Hepatocyte (in vitro differentiated cells): ENCODE results near the gene RUNX1. TPM values are rescaled to one million over a fixed set of nuclear protein-coding genes. Genes with fewer than 3 reads are reported as not detected.

Experiments used
- DNase-seq: peaks from one replicate; pipeline ENCODE4 v3.0.0-alpha.2; 2016; ENCODE audit warnings: low spot score
- H2AFZ ChIP-seq: fragments of 200-600 bp; sonication (generic); 2 replicates; pipeline ENCODE4 v1.6.0; 2016; ENCODE audit warnings: antibody characterized with exemption, mild to moderate bottlenecking
- H3K27ac ChIP-seq: fragments of 200-600 bp; sonication (generic); 2 replicates; pipeline ENCODE4 v1.5.1; 2016; ENCODE audit warnings: mild to moderate bottlenecking
- H3K27me3 ChIP-seq: fragments of 200-600 bp; sonication (generic); 2 replicates; pipeline ENCODE4 v1.6.1; 2016
- H3K36me3 ChIP-seq: fragments of 200-600 bp; sonication (generic); replicated peaks from 2 replicates; pipeline ENCODE4 v1.5.1; 2016; ENCODE audit warnings: low read depth; ENCODE audit not compliant: insufficient read depth
- H3K4me1 ChIP-seq: fragments of 200-600 bp; sonication (generic); 2 replicates; pipeline ENCODE4 v1.5.1; 2016; ENCODE audit warnings: mild to moderate bottlenecking, moderate library complexity; ENCODE audit not compliant: insufficient read depth
- H3K4me2 ChIP-seq: fragments of 200-600 bp; sonication (generic); 2 replicates; pipeline ENCODE4 v1.6.0; 2016
- H3K4me3 ChIP-seq: fragments of 200-600 bp; sonication (generic); 2 replicates; pipeline ENCODE4 v1.5.1; 2016; ENCODE audit warnings: mild to moderate bottlenecking
- H3K79me2 ChIP-seq: fragments of 200-600 bp; sonication (generic); 2 replicates; pipeline ENCODE4 v1.6.0; 2017; ENCODE audit warnings: mild to moderate bottlenecking
- H3K9me2 ChIP-seq: fragments of 200-600 bp; sonication (generic); replicated peaks from 2 replicates; pipeline ENCODE4 v1.6.0; 2017; ENCODE audit warnings: mild to moderate bottlenecking; ENCODE audit not compliant: insufficient read depth
- H3K9me3 ChIP-seq: fragments of 200-600 bp; sonication (generic); 2 replicates; pipeline ENCODE4 v1.5.1; 2016; ENCODE audit warnings: low read depth, mild to moderate bottlenecking
- H4K20me1 ChIP-seq: fragments of 200-600 bp; sonication (generic); 2 replicates; pipeline ENCODE4 v1.6.0; 2016; ENCODE audit warnings: mild to moderate bottlenecking; ENCODE audit not compliant: insufficient read depth, poor library complexity, severe bottlenecking
- CTCF ChIP-seq: fragments of 200-600 bp; sonication (generic); IDR thresholded peaks from 2 replicates; pipeline ENCODE4 v1.5.1; 2016; ENCODE audit warnings: antibody characterized with exemption, mild to moderate bottlenecking; ENCODE audit not compliant: poor library complexity
- EZH2 ChIP-seq: fragments of 200-600 bp; sonication (generic); IDR thresholded peaks from 2 replicates; pipeline ENCODE4 v1.6.1; 2016; ENCODE audit warnings: antibody characterized with exemption, mild to moderate bottlenecking, borderline replicate concordance
- EZH2phosphoT487 ChIP-seq: fragments of 200-600 bp; sonication (generic); IDR thresholded peaks from one replicate; pipeline ENCODE4 v1.6.1; 2018; ENCODE audit warnings: antibody characterized with exemption, mild to moderate bottlenecking, low read depth, moderate library complexity; ENCODE audit not compliant: unreplicated experiment, severe bottlenecking
- WGBS: methylation state at CpG from one replicate; pipeline ENCODE4 v1.1.6; 2016; ENCODE audit warnings: low lambda C conversion rate; ENCODE audit errors: missing lambda C conversion rate; 5-methylcytosine and 5-hydroxymethylcytosine counted together
- polyA plus RNA-seq: library from polyadenylated mRNA; unstranded; fragments of >200 nt; fragmentation: Nextera tagmentation; extraction: Ambion mirVana; gene quantifications from 2 replicates; pipeline ENCODE4 v1.2.1, GENCODE V29; 2016
- total RNA-seq: library from RNA; depleted of rRNA; stranded (reverse); fragments of >200 nt; gene quantifications from 2 replicates; pipeline ENCODE4 v1.2.3, GENCODE V29; 2014

The RUNX1 gene
- total and polyA plus RNA-seq, 2 experiments from 2014 or later = 8.5 to 10.9 TPM

DNA sequence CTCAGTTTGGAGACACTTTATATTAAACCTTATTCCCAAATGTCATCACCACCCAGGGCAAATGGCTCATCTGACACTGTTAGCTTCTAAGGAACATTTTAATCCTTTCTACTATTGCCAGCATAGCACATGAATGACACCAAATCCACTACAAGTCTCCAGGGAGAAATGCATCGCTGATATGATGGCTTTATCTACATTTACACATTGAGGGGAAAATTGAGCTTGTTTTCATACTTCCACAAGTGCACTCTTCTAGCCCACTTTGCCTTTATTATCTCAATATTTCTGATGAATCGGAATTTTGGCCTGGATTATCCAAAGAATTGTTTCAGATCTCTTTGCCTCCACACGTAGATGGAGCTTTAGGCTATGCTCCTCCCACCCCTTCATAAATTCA, 75.4 kb downstream of the RUNX1 start:
- no peak for TF ChIP-seq EZH2phosphoT487
- no peak for TF ChIP-seq CTCF
- no peak for TF ChIP-seq EZH2
- Histone ChIP-seq H2AFZ (no peak overlapping the region), H3K4me2 (no peak overlapping the region)

GRCh38 chr21:34971656-34972055, 77.4 kb downstream of the RUNX1 start:
- Histone ChIP-seq H3K27ac (no peak overlapping the region), H3K9me2 (no peaks in the 10 kb centered on the region), H3K4me2 (no peak overlapping the region), H3K4me3 (no peak overlapping the region), H3K79me2 (no peaks in the 10 kb centered on the region), H3K9me3 (no peaks in the 10 kb centered on the region), H3K27me3 (no peaks in the 10 kb centered on the region), H3K4me1 (no peaks in the 10 kb centered on the region), H2AFZ (no peak overlapping the region), H4K20me1 (no peaks in the 10 kb centered on the region), H3K36me3 (no peaks in the 10 kb centered on the region)
- TF ChIP-seq CTCF (no peak), EZH2phosphoT487 (no peak)
- no peak for DNase-seq
- 90% methylated on average over 1 of the region's 1 CpG for WGBS

More for the DNA sequence above, 75.4 kb downstream of the RUNX1 start:
- Histone ChIP-seq H3K36me3 (no peaks in the 10 kb centered on the region), H3K9me2 (no peaks in the 10 kb centered on the region), H3K4me3 (no peak overlapping the region), H4K20me1 (no peaks in the 10 kb centered on the region), H3K27me3 (no peaks in the 10 kb centered on the region), H3K9me3 (no peaks in the 10 kb centered on the region), H3K79me2 (no peaks in the 10 kb centered on the region), H3K4me1 (no peaks in the 10 kb centered on the region), H3K27ac (no peak overlapping the region)
- WGBS = 92% methylated on average over 3 of the region's 3 CpGs
- DNase-seq = no peak

GRCh38 chr21:34970566-34970965, 78.5 kb downstream of the RUNX1 start:
- Histone ChIP-seq H3K27ac (no peak overlapping the region), H3K4me3 (no peak overlapping the region), H2AFZ (no peak overlapping the region)

More at GRCh38 chr21:34970566-34970965, 78.5 kb downstream of the RUNX1 start:
- Histone ChIP-seq H3K36me3 (no peaks in the 10 kb centered on the region), H3K9me3 (no peaks in the 10 kb centered on the region), H3K9me2 (no peaks in the 10 kb centered on the region), H3K4me2 (no peak overlapping the region), H3K79me2 (no peaks in the 10 kb centered on the region), H3K4me1 (no peaks in the 10 kb centered on the region), H3K27me3 (no peaks in the 10 kb centered on the region), H4K20me1 (no peaks in the 10 kb centered on the region)
- DNase-seq = no peak
- WGBS = 91% methylated on average over 4 of the region's 4 CpGs
- TF ChIP-seq CTCF (no peak), EZH2phosphoT487 (no peak), EZH2 (no peak)
